PC-3 (cell line): ENCODE measurements around the gene EXOC4. TPM values are rescaled to one million over a fixed set of nuclear protein-coding genes. Genes with fewer than 3 reads are reported as not detected.

ENCODE experiments used
- ATAC-seq: fragments of 200-7000 bp; cut with Tn5 transposase; 2 replicates; pipeline ENCODE4 v1.9.1; 2020; ENCODE audit warnings: mild to moderate bottlenecking, moderate library complexity
- BruUV-seq: library from RNA; stranded (reverse); fragments of 400-500 nt; replicated peaks from 2 replicates; lab custom pipeline; 2021; lab: Mats Ljungman, UMichigan
- CTCF ChIA-PET: fragments of 300-600 bp; sonication (Branson Sonifier 250); formaldehyde crosslinking; loops from one replicate; lab custom pipeline; 2022; ENCODE audit warnings: antibody characterized with exemption; lab: Charles Lee
- POLR2A ChIA-PET: fragments of 300-600 bp; sonication (Branson Sonifier 250); formaldehyde crosslinking; loops from one replicate; lab custom pipeline; 2022; ENCODE audit warnings: antibody characterized with exemption; ENCODE audit not compliant: unreplicated experiment; lab: Charles Lee
- DNase-seq: peaks from one replicate; pipeline ENCODE4 v3.0.0-alpha.2; 2015
- H2AFZ ChIP-seq: fragments of 300-600 bp; sonication (generic); 2 replicates; pipeline ENCODE4 v1.6.0; 2016; ENCODE audit warnings: antibody characterized with exemption, low read length
- H3F3A ChIP-seq: fragments of 300-600 bp; sonication (generic); one replicate; pipeline ENCODE4 v1.6.0; 2017; ENCODE audit warnings: antibody characterized with exemption, low read length, control low read depth, mild to moderate bottlenecking; ENCODE audit not compliant: unreplicated experiment
- H3K27ac ChIP-seq: fragments of 300-600 bp; sonication (generic); 2 replicates; pipeline ENCODE4 v1.5.1; 2016; ENCODE audit warnings: mild to moderate bottlenecking, low read length
- H3K27me3 ChIP-seq: fragments of 300-600 bp; sonication (generic); 2 replicates; pipeline ENCODE4 v1.6.1; 2016; ENCODE audit warnings: low read length, mixed read lengths
- H3K36me3 ChIP-seq: fragments of 300-600 bp; sonication (generic); 2 replicates; pipeline ENCODE4 v1.6.1; 2016; ENCODE audit warnings: low read depth, mixed run types, low read length, mixed read lengths
- H3K4me1 ChIP-seq: fragments of 300-600 bp; sonication (generic); 2 replicates; pipeline ENCODE4 v1.5.1; 2016; ENCODE audit warnings: low read length; ENCODE audit not compliant: insufficient read depth
- H3K4me2 ChIP-seq: fragments of 300-600 bp; sonication (generic); 2 replicates; pipeline ENCODE4 v1.6.0; 2016; ENCODE audit warnings: low read length
- H3K4me3 ChIP-seq: fragments of 300-600 bp; sonication (generic); 2 replicates; pipeline ENCODE4 v1.5.1; 2016; ENCODE audit warnings: mild to moderate bottlenecking, low read length, mixed read lengths
- H3K79me2 ChIP-seq: fragments of 300-600 bp; sonication (generic); 2 replicates; pipeline ENCODE4 v1.6.1; 2017; ENCODE audit warnings: low read length, mixed read lengths
- H3K9ac ChIP-seq: fragments of 300-600 bp; sonication (generic); 2 replicates; pipeline ENCODE4 v1.6.0; 2016; ENCODE audit warnings: mild to moderate bottlenecking, low read length
- H3K9me2 ChIP-seq: fragments of 300-600 bp; sonication (generic); replicated peaks from 2 replicates; pipeline ENCODE4 v1.6.1; 2016; ENCODE audit warnings: mixed run types, low read length, mixed read lengths
- H3K9me3 ChIP-seq: fragments of 300-600 bp; sonication (generic); 2 replicates; pipeline ENCODE4 v1.6.1; 2016; ENCODE audit warnings: low read length, mixed read lengths
- H4K20me1 ChIP-seq: fragments of 300-600 bp; sonication (generic); 2 replicates; pipeline ENCODE4 v1.6.1; 2016; ENCODE audit warnings: low read length, mixed read lengths
- CTCF ChIP-seq: fragments of 300-600 bp; sonication (generic); conservative IDR thresholded peaks from 2 replicates; pipeline ENCODE4 v1.5.1; 2017; ENCODE audit warnings: antibody characterized with exemption, low read depth, mild to moderate bottlenecking, low read length
- EZH2 ChIP-seq: fragments of 300-600 bp; sonication (generic); IDR thresholded peaks from one replicate; pipeline ENCODE4 v1.6.1; 2017; ENCODE audit warnings: antibody characterized with exemption, mild to moderate bottlenecking, low read length; ENCODE audit not compliant: unreplicated experiment
- EZH2phosphoT487 ChIP-seq: fragments of 300-600 bp; sonication (generic); IDR thresholded peaks from 2 replicates; pipeline ENCODE4 v1.6.1; 2018; ENCODE audit warnings: mild to moderate bottlenecking, antibody characterized with exemption, low read length, borderline replicate concordance
- intact Hi-C: fragments of 100-400 bp; cut with micrococcal nuclease; formaldehyde crosslinking; loops from 2 replicates; pipeline ENCODE4 v1.9.0; 2023
- total RNA-seq: library from RNA; depleted of rRNA; stranded (reverse); fragments of >200 nt; gene quantifications from 2 replicates; pipeline ENCODE4 v1.2.3, GENCODE V29; 2014

EXOC4 gene
- total RNA-seq, 1 experiment from 2014 or later = 43.5 TPM

GRCh38 chr7:133255486-133255885 is 2.6 kb downstream of the EXOC4 start:
- Histone ChIP-seq H2AFZ (no peak overlapping the region), H3F3A (no peaks in the 10 kb centered on the region), H3K4me1 (peaks cover 12% of the 10 kb centered on the region; the same call in 1 of the 2 replicates), H4K20me1 (no peaks in the 10 kb centered on the region), H3K36me3 (no peaks in the 10 kb centered on the region), H3K27ac (no peak overlapping the region), H3K9me3 (no peaks in the 10 kb centered on the region), H3K27me3 (no peaks in the 10 kb centered on the region), H3K4me3 (no peak overlapping the region), H3K79me2 (peaks cover 73% of the 10 kb centered on the region), H3K4me2 (no peak overlapping the region), H3K9ac (no peak overlapping the region), H3K9me2 (no peaks in the 10 kb centered on the region)
- ChIA-PET CTCF (no interaction called here), POLR2A (no interaction called here)
- DNase-seq = no peak
- intact Hi-C loops = loop anchor here (10.0 kb wide), 1 partner anchor 599 kb away; no protein-coding TSS in a partner anchor
- no peak for TF ChIP-seq EZH2
- no peak for TF ChIP-seq CTCF
- no peak for TF ChIP-seq EZH2phosphoT487
- ATAC-seq = no peak
- no TSS peak for BruUV-seq

- Histone ChIP-seq H3F3A (no peaks in the 10 kb centered on the region), H3K79me2 (peaks cover 85% of the 10 kb centered on the region), H3K9me2 (no peaks in the 10 kb centered on the region), H3K27ac (no peak overlapping the region), H3K4me3 (no peak overlapping the region), H3K4me1 (0 out of 2 replicates have a peak, but pooled peaks cover 7% of the 10 kb centered on the region), H4K20me1 (no peaks in the 10 kb centered on the region), H3K9ac (no peak overlapping the region), H3K36me3 (no peaks in the 10 kb centered on the region), H3K9me3 (no peaks in the 10 kb centered on the region), H2AFZ (no peak overlapping the region), H3K4me2 (no peak overlapping the region), H3K27me3 (no peaks in the 10 kb centered on the region)
- intact Hi-C loops = loop anchor here (10.0 kb wide), 1 partner anchor 597 kb away; no protein-coding TSS in a partner anchor
- ChIA-PET CTCF (no interaction called here), POLR2A (no interaction called here)
- ATAC-seq = no peak
- BruUV-seq = no TSS peak
- no peak for DNase-seq
- TF ChIP-seq EZH2phosphoT487 (no peak), EZH2 (no peak), CTCF (no peak)
These were observed 5.3 kb downstream of the EXOC4 start for GRCh38 chr7:133258174-133258573.

GRCh38 chr7:133265821-133266220 is 12.9 kb downstream of the EXOC4 start:
- H3K9ac ChIP-seq = no peak overlapping the region
- DNase-seq (no peak), ATAC-seq (no peak)
- peaks cover 16% of the 10 kb centered on the region for H3K79me2 ChIP-seq
- H4K20me1 ChIP-seq = no peaks in the 10 kb centered on the region
- intact Hi-C loops = no loop called here
- CTCF ChIA-PET = no interaction called here
- POLR2A ChIA-PET = no interaction called here
- H3K4me3 ChIP-seq = no peak overlapping the region
- H3K27ac ChIP-seq = no peak overlapping the region
- no TSS peak for BruUV-seq
- no peaks in the 10 kb centered on the region for H3K27me3 ChIP-seq
- no peak overlapping the region for H2AFZ ChIP-seq
- H3K9me2 ChIP-seq = no peaks in the 10 kb centered on the region
- H3K36me3 ChIP-seq = no peaks in the 10 kb centered on the region
- no peaks in the 10 kb centered on the region for H3K4me1 ChIP-seq
- no peak overlapping the region for H3K4me2 ChIP-seq
- TF ChIP-seq EZH2phosphoT487 (no peak), CTCF (no peak), EZH2 (no peak)
- H3F3A ChIP-seq = no peaks in the 10 kb centered on the region
- H3K9me3 ChIP-seq = no peaks in the 10 kb centered on the region
